GM13977 (cell line): Measurements from ENCODE around the gene OBSCN.

Source experiments
- DNase-seq: peaks from one replicate; pipeline ENCODE4 v3.0.0; 2012; ENCODE audit warnings: low spot score
- CTCF ChIP-seq: IDR thresholded peaks from 2 replicates; pipeline ENCODE4 v1.5.1; 2012; ENCODE audit warnings: mild to moderate bottlenecking, control low read depth; ENCODE audit not compliant: insufficient read depth; ENCODE audit errors: extremely low read depth, missing control alignments
- in situ Hi-C: fragments of 300-500 bp; cut with MboI; formaldehyde crosslinking; loops from one replicate; pipeline ENCODE4 v1.12.0; 2022; ENCODE audit warnings: low sequenced_read_pairs, low pct_unique_long_range_greater_than_20kb, mixed read lengths, inconsistent platforms; ENCODE audit not compliant: unreplicated experiment

Gene OBSCN

GRCh38 chr1:228228601-228229074, 20.8 kb downstream of the OBSCN start:
- TF ChIP-seq CTCF, result no peak
- DNase-seq, result no peak
- in situ Hi-C loops, result no loop called here

GRCh38 chr1:228231189-228231588, 23.3 kb downstream of the OBSCN start:
- in situ Hi-C loops, result no loop called here
- no peak for TF ChIP-seq CTCF
- no peak for DNase-seq

- no peak for TF ChIP-seq CTCF
- no peak for DNase-seq
- in situ Hi-C loops, result no loop called here
Observed at GRCh38 chr1:228233136-228233535, 25.3 kb downstream of the OBSCN start.

GRCh38 chr1:228234921-228235320, 27.1 kb downstream of the OBSCN start:
- no peak for TF ChIP-seq CTCF
- in situ Hi-C loops, result no loop called here
- DNase-seq, result no peak

GRCh38 chr1:228236744-228237143, 28.9 kb downstream of the OBSCN start:
- peak; percentile 46 for TF ChIP-seq CTCF
- no peak for DNase-seq
- in situ Hi-C loops, result no loop called here

- no peak for DNase-seq
- in situ Hi-C loops, result no loop called here
- TF ChIP-seq CTCF, result no peak
Observed at GRCh38 chr1:228238007-228238406, 30.2 kb downstream of the OBSCN start.

- TF ChIP-seq CTCF, result no peak
- DNase-seq, result no peak
- in situ Hi-C loops, result no loop called here
Observed at GRCh38 chr1:228238461-228238860, 30.6 kb downstream of the OBSCN start.
